SKM-1 (cell line): ENCODE results near the gene ADRB1.

ENCODE experiments used
- DNase-seq: peaks from one replicate; lab custom pipeline; 2025; ENCODE audit not compliant: unreplicated experiment; lab: John Stamatoyannopoulos, UW

The ADRB1 gene

GRCh38 chr10:114053946-114054345, 10.3 kb downstream of the ADRB1 start:
- no peak for DNase-seq

- DNase-seq, result peak; percentile 45
Measured at GRCh38 chr10:114057855-114058254, 14.2 kb downstream of the ADRB1 start.

GRCh38 chr10:114058297-114058696, 14.6 kb downstream of the ADRB1 start:
- DNase-seq, result no peak

GRCh38 chr10:114059561-114059960, 15.9 kb downstream of the ADRB1 start:
- no peak for DNase-seq

- peak; percentile 72 for DNase-seq
Measured at GRCh38 chr10:114060456-114060855, 16.8 kb downstream of the ADRB1 start.

GRCh38 chr10:114061148-114061547, 17.5 kb downstream of the ADRB1 start:
- no peak for DNase-seq

- DNase-seq, result no peak
Measured at GRCh38 chr10:114061789-114062188, 18.1 kb downstream of the ADRB1 start.

GRCh38 chr10:114064151-114065048, 20.7 kb downstream of the ADRB1 start:
- DNase-seq, result no peak

- no peak for DNase-seq
Measured at GRCh38 chr10:114065049-114065435, 21.4 kb downstream of the ADRB1 start.

GRCh38 chr10:114068054-114068707, 24.5 kb downstream of the ADRB1 start:
- no peak for DNase-seq

- DNase-seq, result no peak
Measured at GRCh38 chr10:114070710-114071109, 27.0 kb downstream of the ADRB1 start.

- no peak for DNase-seq
Measured at GRCh38 chr10:114071178-114071577, 27.5 kb downstream of the ADRB1 start.

GRCh38 chr10:114073395-114074186, 29.9 kb downstream of the ADRB1 start:
- DNase-seq, result no peak

GRCh38 chr10:114075093-114075492, 31.4 kb downstream of the ADRB1 start:
- no peak for DNase-seq

GRCh38 chr10:114077347-114077746, 33.7 kb downstream of the ADRB1 start:
- no peak for DNase-seq

GRCh38 chr10:114077815-114078219, 34.2 kb downstream of the ADRB1 start:
- DNase-seq, result no peak

GRCh38 chr10:114078346-114078745, 34.7 kb downstream of the ADRB1 start:
- DNase-seq, result no peak

GRCh38 chr10:114079421-114079820, 35.8 kb downstream of the ADRB1 start:
- no peak for DNase-seq

GRCh38 chr10:114081911-114082583, 38.4 kb downstream of the ADRB1 start:
- DNase-seq, result no peak

- DNase-seq, result no peak
Measured at GRCh38 chr10:114083040-114083439, 39.4 kb downstream of the ADRB1 start.

GRCh38 chr10:114084215-114084614, 40.5 kb downstream of the ADRB1 start:
- DNase-seq, result no peak
